Neural cell (in vitro differentiated cells): ENCODE data around the gene HOXA10.

ENCODE experiments used
- POLR2AphosphoS5 ChIP-seq: IDR thresholded peaks from 2 replicates; pipeline ENCODE4 v1.6.1; 2012
- TF ChIP-seq, protein P1 (sequence below): fragments of 450-650 bp; IDR thresholded peaks from 2 replicates; pipeline ENCODE4 v1.5.1; 2014; ENCODE audit warnings: antibody characterized with exemption, mild to moderate bottlenecking, moderate library complexity; ENCODE audit not compliant: poor library complexity, severe bottlenecking

DNA sequence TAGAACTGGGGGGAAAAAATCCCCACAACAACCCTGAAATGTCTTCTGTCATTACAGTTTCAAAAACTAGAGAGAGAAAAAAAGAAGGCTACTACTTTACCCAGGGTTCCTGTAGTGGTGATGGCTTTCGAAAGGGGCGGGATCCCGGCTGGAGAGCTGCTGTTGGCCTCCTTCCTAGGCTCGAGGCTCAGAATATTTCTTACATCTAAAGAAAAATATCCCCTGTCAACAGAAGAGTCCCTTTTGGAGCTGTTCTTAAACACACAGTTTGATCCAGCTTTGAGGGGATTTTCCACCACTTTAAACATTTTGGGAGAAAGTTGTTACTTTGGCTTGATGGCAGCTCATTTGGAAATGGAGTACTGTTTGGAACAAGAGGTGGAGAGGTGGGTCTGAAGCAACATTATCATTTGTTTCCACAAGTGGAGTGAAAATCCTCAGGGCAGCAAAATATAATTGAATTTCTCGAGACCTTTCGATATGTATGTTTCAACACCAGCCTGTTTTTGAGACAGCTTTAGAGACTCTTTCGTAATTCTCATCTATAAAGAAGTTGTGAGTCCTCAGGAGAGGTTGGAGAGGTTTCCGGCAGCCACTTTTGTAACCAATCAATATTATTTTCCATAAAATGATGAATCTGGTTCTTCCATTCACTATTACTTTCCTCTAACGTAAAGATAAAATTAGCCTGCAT is 20.7 kb upstream of the HOXA10 start:
- TF ChIP-seq, protein P1, sequence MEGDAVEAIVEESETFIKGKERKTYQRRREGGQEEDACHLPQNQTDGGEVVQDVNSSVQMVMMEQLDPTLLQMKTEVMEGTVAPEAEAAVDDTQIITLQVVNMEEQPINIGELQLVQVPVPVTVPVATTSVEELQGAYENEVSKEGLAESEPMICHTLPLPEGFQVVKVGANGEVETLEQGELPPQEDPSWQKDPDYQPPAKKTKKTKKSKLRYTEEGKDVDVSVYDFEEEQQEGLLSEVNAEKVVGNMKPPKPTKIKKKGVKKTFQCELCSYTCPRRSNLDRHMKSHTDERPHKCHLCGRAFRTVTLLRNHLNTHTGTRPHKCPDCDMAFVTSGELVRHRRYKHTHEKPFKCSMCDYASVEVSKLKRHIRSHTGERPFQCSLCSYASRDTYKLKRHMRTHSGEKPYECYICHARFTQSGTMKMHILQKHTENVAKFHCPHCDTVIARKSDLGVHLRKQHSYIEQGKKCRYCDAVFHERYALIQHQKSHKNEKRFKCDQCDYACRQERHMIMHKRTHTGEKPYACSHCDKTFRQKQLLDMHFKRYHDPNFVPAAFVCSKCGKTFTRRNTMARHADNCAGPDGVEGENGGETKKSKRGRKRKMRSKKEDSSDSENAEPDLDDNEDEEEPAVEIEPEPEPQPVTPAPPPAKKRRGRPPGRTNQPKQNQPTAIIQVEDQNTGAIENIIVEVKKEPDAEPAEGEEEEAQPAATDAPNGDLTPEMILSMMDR: no peak
- no peak for TF ChIP-seq POLR2AphosphoS5
